Measurements from ENCODE around the gene TAGLN3.
A peak's percentile ranks its signal among the peaks of the same experiment; 100 is the strongest.

The TAGLN3 gene

GRCh38 chr3:111978583-111979433 is 19.9 kb upstream of the TAGLN3 start, which contains the start of gene ABHD10:
Gene ABHD10, plus strand, starts transcription at chr3:111979026. Its CDS starts 36 bp downstream, at chr3:111979062.
- DNase-seq: peak; percentile 97

GRCh38 chr3:111979434-111980038 is 19.2 kb upstream of the TAGLN3 start:
- no peak for DNase-seq

- DNase-seq: no peak
Measured at GRCh38 chr3:111980716-111981456, 17.8 kb upstream of the TAGLN3 start.

GRCh38 chr3:111981457-111981763 is 17.3 kb upstream of the TAGLN3 start:
- DNase-seq: no peak

GRCh38 chr3:111984636-111985298 is 14.0 kb upstream of the TAGLN3 start:
- DNase-seq: no peak

- DNase-seq: no peak
Measured at GRCh38 chr3:111986800-111987199, 11.9 kb upstream of the TAGLN3 start.

GRCh38 chr3:111989061-111989678 is 9.6 kb upstream of the TAGLN3 start:
- DNase-seq: no peak

- no peak for DNase-seq
Measured at GRCh38 chr3:111993038-111993437, 5.7 kb upstream of the TAGLN3 start.

- no peak for DNase-seq
Measured at GRCh38 chr3:111999484-112000324, 982 bp downstream of the TAGLN3 start.

- no peak for DNase-seq
Measured at GRCh38 chr3:112000367-112000771, 1.6 kb downstream of the TAGLN3 start.

GRCh38 chr3:112000966-112001365 is 2.2 kb downstream of the TAGLN3 start:
- DNase-seq: no peak

- no peak for DNase-seq
Measured at GRCh38 chr3:112001526-112001925, 2.8 kb downstream of the TAGLN3 start.

GRCh38 chr3:112002096-112002971 is 3.6 kb downstream of the TAGLN3 start:
- DNase-seq: peak; percentile 56

- no peak for DNase-seq
Measured at GRCh38 chr3:112003321-112004080, 4.8 kb downstream of the TAGLN3 start.

GRCh38 chr3:112004187-112004586 is 5.5 kb downstream of the TAGLN3 start:
- no peak for DNase-seq

GRCh38 chr3:112004669-112005068 is 5.9 kb downstream of the TAGLN3 start:
- no peak for DNase-seq

GRCh38 chr3:112005091-112005672 is 6.5 kb downstream of the TAGLN3 start:
- DNase-seq: no peak

- no peak for DNase-seq
Measured at GRCh38 chr3:112007633-112008032, 8.9 kb downstream of the TAGLN3 start.

GRCh38 chr3:112009670-112010069 is 10.9 kb downstream of the TAGLN3 start:
- no peak for DNase-seq

- no peak for DNase-seq
Measured at GRCh38 chr3:112010636-112011035, 11.9 kb downstream of the TAGLN3 start.
